H1 (cell line): ENCODE results near the gene SPDYE8. TPM values are rescaled to one million over a fixed set of nuclear protein-coding genes. Genes with fewer than 3 reads are reported as not detected.
"Not testable (repeated sequence)": the region's sequence is repeated elsewhere in the genome, so short reads cannot be mapped to it uniquely, and the experiment has no call there.

ENCODE experiments used
- CTCF ChIA-PET: fragments of 300-600 bp; sonication (Branson Sonifier 250); formaldehyde crosslinking; loops from one replicate; lab custom pipeline; 2021; ENCODE audit not compliant: partially characterized antibody; lab: Charles Lee
- POLR2A ChIA-PET: fragments of 300-600 bp; sonication (Branson Sonifier 250); formaldehyde crosslinking; loops from one replicate; lab custom pipeline; 2021; ENCODE audit warnings: inconsistent platforms; ENCODE audit not compliant: partially characterized antibody; lab: Charles Lee
- DNase-seq, 2 experiments: peaks; one replicate each; pipeline versions ENCODE4 v3.0.0 to v3.0.0-alpha.2; 2010 to 2022; ENCODE audit warnings: low spot score in 2 of 2, low read depth in 1 of 2, mixed read lengths in 1 of 2
- FAIRE-seq: peaks from 2 replicates; lab custom pipeline; 2011; peaks lifted over from hg19 to GRCh38; lab: Jason Lieb, UNC
- H2AFZ ChIP-seq: 2 replicates; pipeline ENCODE4 v1.8.1; 2012; ENCODE audit warnings: low read length, inconsistent platforms
- H2AK5ac ChIP-seq: 2 replicates; pipeline ENCODE4 v1.6.1; 2013; ENCODE audit warnings: low read depth, low read length
- H2BK120ac ChIP-seq: replicated peaks from 2 replicates; pipeline ENCODE3; 2013; ENCODE audit warnings: low read depth, low read length, inconsistent platforms
- H2BK12ac ChIP-seq: 2 replicates; pipeline ENCODE4 v1.6.1; 2013; ENCODE audit warnings: low read depth, low read length
- H2BK15ac ChIP-seq: 2 replicates; pipeline ENCODE4 v1.6.1; 2013; ENCODE audit warnings: low read length
- H2BK20ac ChIP-seq: 2 replicates; pipeline ENCODE4 v1.6.1; 2013; ENCODE audit warnings: low read length
- H2BK5ac ChIP-seq: 2 replicates; pipeline ENCODE4 v1.6.1; 2013; ENCODE audit warnings: low read depth, low read length
- H3K14ac ChIP-seq: 2 replicates; pipeline ENCODE4 v1.6.1; 2013; ENCODE audit warnings: inconsistent platforms; ENCODE audit not compliant: insufficient read length
- H3K18ac ChIP-seq: 2 replicates; pipeline ENCODE4 v1.6.1; 2013; ENCODE audit warnings: low read length; ENCODE audit errors: extremely low read depth
- H3K23ac ChIP-seq: 2 replicates; pipeline ENCODE4 v1.6.1; 2013; ENCODE audit warnings: inconsistent platforms; ENCODE audit not compliant: insufficient read length
- H3K23me2 ChIP-seq: 2 replicates; pipeline ENCODE4 v1.6.1; 2013; ENCODE audit warnings: low read depth, low read length
- H3K27ac ChIP-seq: 2 replicates; pipeline ENCODE4 v1.6.1; 2011; ENCODE audit warnings: low read depth, low read length, inconsistent platforms
- H3K27me3 ChIP-seq, 4 experiments: replicated peaks in 1 of 4; 1 replicate in 1 of 4; 2 replicates in 3 of 4; pipeline versions ENCODE4 v1.6.1 to v1.8.1; 2011 to 2013; ENCODE audit warnings: low read length in 3 of 4, mild to moderate bottlenecking in 3 of 4, inconsistent platforms in 2 of 4, mixed read lengths in 2 of 4, moderate library complexity in 1 of 4; ENCODE audit not compliant: control insufficient read depth in 3 of 4, insufficient read depth in 3 of 4; ENCODE audit errors: extremely low read depth in 1 of 4
- H3K36me3 ChIP-seq, 4 experiments: 2 replicates each; pipeline versions ENCODE4 v1.6.1 to v1.8.1; 2011 to 2013; ENCODE audit warnings: mild to moderate bottlenecking in 4 of 4, low read length in 3 of 4, moderate library complexity in 2 of 4, control low read depth in 1 of 4, inconsistent platforms in 1 of 4; ENCODE audit not compliant: insufficient read depth in 4 of 4, control insufficient read depth in 2 of 4
- H3K4ac ChIP-seq: replicated peaks from 2 replicates; pipeline ENCODE3; 2013; ENCODE audit warnings: low read length, low read depth, mixed read lengths, inconsistent platforms; ENCODE audit not compliant: insufficient read length
- H3K4me1 ChIP-seq, 4 experiments: replicated peaks in 1 of 4; 1 replicate in 1 of 4; 2 replicates in 3 of 4; pipeline versions ENCODE4 v1.6.1 to v1.8.1; 2011 to 2013; ENCODE audit warnings: low read length in 3 of 4, inconsistent platforms in 2 of 4, mixed read lengths in 1 of 4; ENCODE audit not compliant: insufficient read depth in 4 of 4, control insufficient read depth in 3 of 4
- H3K4me2 ChIP-seq, 2 experiments: 2 replicates each; pipeline versions ENCODE4 v1.6.1 to v1.8.1; 2011 to 2013; ENCODE audit warnings: low read depth in 2 of 2, low read length in 2 of 2, control low read depth in 1 of 2, inconsistent platforms in 1 of 2, mild to moderate bottlenecking in 1 of 2; ENCODE audit not compliant: insufficient read depth in 1 of 2
- H3K4me3 ChIP-seq, 4 experiments: fragments of 200-600, 300-600 bp in 1 of 4; sonication (generic), shearing (Covaris generic), sonication (Bioruptor Twin) in 1 of 4; 2 replicates each; pipeline versions ENCODE4 v1.5.1 to v1.8.1; 2011 to 2016; ENCODE audit warnings: low read length in 4 of 4, low read depth in 3 of 4, control low read depth in 2 of 4, inconsistent platforms in 2 of 4, mild to moderate bottlenecking in 2 of 4, mixed read lengths in 1 of 4, moderate library complexity in 1 of 4; ENCODE audit not compliant: insufficient read depth in 2 of 4; ENCODE audit errors: extremely low read depth in 1 of 4
- H3K56ac ChIP-seq: replicated peaks from 2 replicates; pipeline ENCODE3; 2013; ENCODE audit warnings: low read depth, mild to moderate bottlenecking, mixed read lengths, low read length, inconsistent platforms; ENCODE audit not compliant: insufficient read length
- H3K79me1 ChIP-seq: 2 replicates; pipeline ENCODE4 v1.6.1; 2013; ENCODE audit warnings: low read depth, low read length, control low read depth
- H3K79me2 ChIP-seq, 2 experiments: 2 replicates each; pipeline versions ENCODE4 v1.6.1 to v1.8.1; 2012 to 2013; ENCODE audit warnings: low read length in 2 of 2, mild to moderate bottlenecking in 2 of 2, inconsistent platforms in 1 of 2; ENCODE audit not compliant: insufficient read depth in 2 of 2, control insufficient read depth in 1 of 2
- H3K9ac ChIP-seq, 4 experiments: replicated peaks in 1 of 4; 1 replicate in 1 of 4; 2 replicates in 3 of 4; pipeline versions ENCODE4 v1.6.1 to v1.8.1; 2011 to 2013; ENCODE audit warnings: low read depth in 3 of 4, low read length in 3 of 4, control low read depth in 2 of 4, mild to moderate bottlenecking in 2 of 4, moderate library complexity in 2 of 4, inconsistent platforms in 1 of 4; ENCODE audit errors: extremely low read depth in 1 of 4
- H3K9me3 ChIP-seq, 2 experiments: 2 replicates each; pipeline versions ENCODE4 v1.6.1 to v1.8.1; 2012 to 2013; ENCODE audit warnings: mild to moderate bottlenecking in 2 of 2, moderate library complexity in 2 of 2, control low read depth in 1 of 2, inconsistent platforms in 1 of 2, low read depth in 1 of 2, low read length in 1 of 2, mixed read lengths in 1 of 2; ENCODE audit not compliant: insufficient read depth in 2 of 2
- H4K20me1 ChIP-seq, 2 experiments: replicated peaks in 1 of 2; 2 replicates each; pipeline versions ENCODE3 to v1.8.1; 2011 to 2013; ENCODE audit warnings: inconsistent platforms in 2 of 2, low read length in 2 of 2, mild to moderate bottlenecking in 1 of 2; ENCODE audit not compliant: insufficient read depth in 2 of 2, control insufficient read depth in 1 of 2
- H4K5ac ChIP-seq: 2 replicates; pipeline ENCODE4 v1.6.1; 2013; ENCODE audit warnings: low read length, low read depth, mixed read lengths, inconsistent platforms; ENCODE audit not compliant: insufficient read length
- H4K8ac ChIP-seq: 2 replicates; pipeline ENCODE4 v1.8.0; 2013; ENCODE audit warnings: mild to moderate bottlenecking, moderate library complexity, low read length, inconsistent platforms; ENCODE audit not compliant: insufficient read depth; ENCODE audit errors: extremely low read depth
- H4K91ac ChIP-seq: replicated peaks from 2 replicates; pipeline ENCODE3; 2013; ENCODE audit warnings: low read length, mixed read lengths, inconsistent platforms; ENCODE audit not compliant: insufficient read length
- WGBS, 2 experiments: shearing (Covaris generic) in 1 of 2; methylation state at CpG; one replicate each; pipeline versions ENCODE4 v1.1.6 to v1.1.7; 2013 to 2015; ENCODE audit warnings: low lambda C conversion rate in 2 of 2, mixed read lengths in 2 of 2, inconsistent platforms in 1 of 2, low coverage in 1 of 2, missing lambda C conversion rate in 1 of 2; ENCODE audit not compliant: insufficient replicate concordance in 2 of 2, insufficient coverage in 1 of 2, insufficient read length in 1 of 2; ENCODE audit errors: extremely low coverage in 1 of 2, missing lambda C conversion rate in 1 of 2; 5-methylcytosine and 5-hydroxymethylcytosine counted together
- polyA plus RNA-seq, 7 experiments: library from polyadenylated mRNA; depleted of rRNA in 3 of 7; stranded (reverse) in 5 of 7; unstranded in 2 of 7; fragments of >200 nt in 5 of 7; fragments of 200-250 nt in 2 of 7; gene quantifications; 1 replicate in 5 of 7; 2 replicates in 1 of 7; 4 replicates in 1 of 7; pipeline versions ENCODE4 v1.2.1 to v1.2.3, GENCODE V29; 2011 to 2013; ENCODE audit warnings: missing spikeins in 2 of 7, mixed read lengths in 2 of 7
- total RNA-seq: library from RNA; stranded (reverse); fragmentation: NEBNext Ultra II Directional; extraction: Animal tissue kit (Norgen Biotek cat#: 25700); gene quantifications from 2 replicates; pipeline ENCODE4 v1.2.1, GENCODE V29; 2021

The SPDYE8 gene
- total and polyA plus RNA-seq, 2 of the 8 experiments (the other 6 are each of a cell fraction or from before 2014, with no cell fraction given), result not detected

DNA sequence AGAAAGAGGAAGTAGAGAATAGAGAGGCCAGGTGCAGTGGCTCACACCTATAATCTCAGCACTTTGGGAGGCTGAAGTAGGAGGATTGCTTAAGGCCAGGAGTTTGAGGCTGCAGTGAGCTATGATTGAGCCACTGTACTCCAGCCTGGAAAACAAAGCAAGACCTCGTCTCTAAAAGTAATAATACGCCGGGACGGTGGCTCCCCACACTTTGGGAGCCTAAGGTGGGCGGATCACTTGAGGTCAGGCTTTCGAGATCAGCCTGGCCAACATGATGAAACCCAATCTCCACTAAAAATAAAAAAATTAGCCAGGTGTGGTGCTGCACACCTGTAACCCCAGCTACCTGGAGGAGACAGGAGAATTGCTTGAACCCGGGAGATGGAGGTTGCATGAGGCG is 34.1 kb downstream of the SPDYE8 start:
- H3K27ac ChIP-seq, H4K20me1 ChIP-seq, H3K23me2 ChIP-seq, H4K91ac ChIP-seq, H3K9me3 ChIP-seq, H2BK5ac ChIP-seq, H2BK120ac ChIP-seq, H2AFZ ChIP-seq, H2BK12ac ChIP-seq, H3K79me2 ChIP-seq, H3K56ac ChIP-seq, POLR2A ChIA-PET, H3K9ac ChIP-seq, H2BK15ac ChIP-seq, H3K79me1 ChIP-seq, H3K23ac ChIP-seq, H2BK20ac ChIP-seq, H3K14ac ChIP-seq, H4K8ac ChIP-seq, DNase-seq, CTCF ChIA-PET, H2AK5ac ChIP-seq, H3K27me3 ChIP-seq, H3K4me1 ChIP-seq, H4K5ac ChIP-seq, H3K4me3 ChIP-seq, H3K18ac ChIP-seq, FAIRE-seq, H3K36me3 ChIP-seq, H3K4ac ChIP-seq, H3K4me2 ChIP-seq: not testable (repeated sequence)
- WGBS, 2 experiments, result 97% methylated on average over 7 of the region's 8 CpGs; no CpG with 5 or more reads in 1 of the 2 experiments

DNA sequence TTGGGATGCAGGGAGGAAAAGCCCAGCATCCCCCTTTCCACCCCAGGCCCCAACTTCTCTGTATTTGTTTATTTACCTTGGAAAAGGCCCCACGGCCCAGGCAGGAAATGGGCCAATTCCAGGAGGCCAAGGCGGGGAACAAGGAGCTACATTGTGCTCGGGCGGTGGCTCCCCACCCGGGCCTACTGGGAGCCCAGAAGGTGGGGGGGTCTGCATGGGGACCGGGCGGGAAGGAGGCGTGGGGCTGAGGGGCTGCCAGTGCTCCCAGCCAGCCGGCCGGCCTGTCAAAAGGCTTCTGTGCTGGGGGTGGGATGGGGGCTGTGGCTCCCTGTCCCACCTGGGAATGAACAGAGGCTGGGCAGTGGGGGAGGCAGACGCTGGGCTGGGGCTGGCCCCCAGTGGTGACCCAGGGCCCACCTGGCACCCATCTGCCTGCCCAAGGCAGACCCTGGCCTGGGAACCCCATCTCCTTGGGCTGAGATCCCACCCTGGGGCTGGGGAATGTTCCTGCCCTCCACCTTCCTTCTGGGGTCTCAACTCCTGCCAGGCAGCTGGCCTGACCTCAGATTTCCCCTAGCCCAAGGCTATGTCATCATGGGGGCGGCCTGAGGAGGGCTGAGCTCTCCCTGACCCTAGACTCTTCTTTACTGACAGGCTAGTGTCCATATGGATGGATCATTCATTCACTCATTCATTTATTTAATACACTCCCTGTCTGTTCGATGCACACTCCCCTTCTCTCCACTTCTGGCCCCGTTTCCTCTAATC is 39.2 kb downstream of the SPDYE8 start:
- DNase-seq, H3K56ac ChIP-seq, H4K8ac ChIP-seq, H3K4me1 ChIP-seq, H3K79me1 ChIP-seq, H2BK120ac ChIP-seq, H3K4me2 ChIP-seq, H3K27ac ChIP-seq, H2BK5ac ChIP-seq, H3K9me3 ChIP-seq, CTCF ChIA-PET, H2AFZ ChIP-seq, H2BK20ac ChIP-seq, H3K4me3 ChIP-seq, H4K20me1 ChIP-seq, H3K36me3 ChIP-seq, H3K23ac ChIP-seq, H3K9ac ChIP-seq, H3K4ac ChIP-seq, FAIRE-seq, POLR2A ChIA-PET, H3K23me2 ChIP-seq, H3K14ac ChIP-seq, H2BK12ac ChIP-seq, H2BK15ac ChIP-seq, H3K18ac ChIP-seq, H4K5ac ChIP-seq, H3K79me2 ChIP-seq, H2AK5ac ChIP-seq, H3K27me3 ChIP-seq, H4K91ac ChIP-seq: not testable (repeated sequence)
- 85% methylated on average over 4 of the region's 14 CpGs; no CpG with 5 or more reads in 1 of the 2 experiments for WGBS, 2 experiments
